ENCODE results near the gene AMPD2. TPM values are rescaled to one million over a fixed set of nuclear protein-coding genes. Genes with fewer than 3 reads are reported as not detected.
A peak's percentile ranks its signal among the peaks of the same experiment; 100 is the strongest.

AMPD2 gene
- total and polyA plus RNA-seq, 5 donors: 8.4 to 26.1 (median 22.4) TPM

DNA sequence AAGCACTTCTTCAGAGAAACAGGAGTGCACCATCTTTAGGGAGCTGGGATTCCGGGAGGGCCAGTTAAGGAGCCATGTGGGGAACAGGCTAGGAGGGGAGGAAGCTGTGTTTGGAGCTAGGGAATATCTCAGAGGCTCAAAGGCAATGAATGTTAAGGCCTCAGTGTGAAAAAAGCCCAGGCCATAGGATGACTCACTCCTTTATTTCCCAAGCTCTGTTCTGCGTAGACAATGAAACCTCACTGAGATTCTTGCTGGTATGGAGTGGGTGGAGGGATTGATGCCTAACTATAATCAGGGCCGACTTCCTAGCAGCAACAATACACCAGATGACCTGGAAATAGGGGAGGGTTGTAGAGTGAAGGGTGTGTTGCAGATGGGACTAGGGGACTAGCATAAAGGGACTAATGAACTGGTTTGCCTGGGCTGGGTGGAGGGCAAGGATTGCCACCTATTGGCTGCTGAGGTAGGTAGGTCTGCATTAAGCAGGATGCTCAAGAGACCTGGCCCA lies 2.3 kb upstream of the AMPD2 start:
- Histone ChIP-seq H3K27me3 (ENCODE audit: control insufficient read depth, insufficient read depth) (no peaks in the 10 kb centered on the region), H3K4me1 (ENCODE audit: control insufficient read depth, insufficient read depth, low read length) (peaks cover 2% of the 10 kb centered on the region), H3K9me3 (ENCODE audit: control insufficient read depth, low read length) (no peaks in the 10 kb centered on the region), H3K27ac (ENCODE audit: low read length) (peak overlapping the region; percentile 21), H3K4me3 (ENCODE audit: low read length) (no peak overlapping the region)
- intact Hi-C loops (cut with DNase I): no loop called here
- DNase-seq: peak in 1 of 3 donors; percentile 18
- peak in 1 of 2 donors; percentile 62 for ATAC-seq
- WGBS: 51% methylated on average over 3 of the region's 3 CpGs

DNA sequence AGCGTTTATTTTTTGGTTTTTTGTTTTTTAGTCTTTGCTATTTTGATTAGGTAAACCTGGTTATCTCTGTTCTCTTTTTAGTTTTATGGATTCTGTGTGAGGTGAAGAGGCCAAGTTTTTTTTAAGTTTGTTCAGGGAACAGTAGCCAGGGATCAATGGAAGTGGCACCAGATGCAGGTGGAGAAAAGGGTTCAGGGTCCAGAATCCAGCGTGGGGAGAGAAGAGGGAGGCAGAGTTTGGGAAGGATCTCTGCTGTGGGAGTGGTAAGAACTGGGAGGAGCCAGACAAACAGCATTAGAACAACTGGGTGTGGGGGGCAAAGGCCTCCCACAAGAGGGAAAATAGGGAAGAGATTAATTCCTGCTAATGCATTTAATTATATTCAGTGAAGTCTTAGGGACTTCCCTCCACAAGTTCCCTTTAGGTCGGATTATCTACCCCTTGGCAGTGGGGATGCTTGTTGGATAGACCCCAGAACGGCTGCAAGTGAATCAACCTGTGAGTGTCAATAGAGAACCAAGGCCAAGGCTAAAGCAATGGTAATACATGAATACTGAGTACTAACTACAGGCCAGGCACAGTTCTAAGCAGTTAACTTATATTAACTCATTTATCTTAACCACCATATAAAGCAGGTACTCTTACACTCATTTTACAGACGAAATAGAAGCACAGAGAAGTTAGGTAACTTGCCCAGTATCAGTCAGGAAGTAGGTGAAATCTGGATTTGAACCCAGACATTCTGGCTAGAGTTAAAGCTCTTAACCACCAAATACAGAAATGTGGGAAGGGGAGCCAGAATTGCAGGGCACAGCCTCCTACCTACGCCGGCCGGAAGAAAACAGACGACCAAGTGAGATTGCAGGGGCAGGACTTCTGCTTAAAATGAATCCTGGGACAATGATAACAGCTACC lies 719 bp upstream of the AMPD2 start:
- intact Hi-C loops (cut with DNase I): no loop called here
- Histone ChIP-seq H3K4me3 (ENCODE audit: low read length) (peak overlapping the region; percentile 76), H3K4me1 (ENCODE audit: control insufficient read depth, insufficient read depth, low read length) (peaks cover 9% of the 10 kb centered on the region), H3K27ac (ENCODE audit: low read length) (peak overlapping the region; percentile 30), H3K27me3 (ENCODE audit: control insufficient read depth, insufficient read depth) (no peaks in the 10 kb centered on the region), H3K9me3 (ENCODE audit: control insufficient read depth, low read length) (no peaks in the 10 kb centered on the region)
- 47% methylated on average over 9 of the region's 9 CpGs for WGBS
- ATAC-seq (no peak), DNase-seq (peak in 1 of 3 donors; percentile 27)

DNA sequence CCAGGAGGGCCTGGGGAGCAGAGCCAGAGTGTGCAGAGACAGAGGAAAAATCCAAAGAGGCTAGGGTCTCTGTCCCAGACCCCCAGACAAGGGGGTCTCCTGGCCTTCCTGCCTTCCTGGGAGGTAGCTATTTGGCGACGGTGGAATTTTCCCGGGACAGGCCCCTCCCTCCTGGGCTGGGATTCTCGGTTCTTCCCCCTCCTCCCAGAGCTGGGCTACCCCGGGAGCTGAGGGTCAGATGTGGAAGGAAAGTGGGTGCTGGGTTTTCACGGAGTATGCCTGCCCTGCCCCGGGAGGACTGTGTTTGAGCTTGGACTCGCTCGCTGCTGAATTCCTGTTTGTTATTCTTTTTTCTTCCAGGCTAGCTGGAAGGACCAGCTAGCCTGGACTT lies 759 bp downstream of the AMPD2 start:
- Histone ChIP-seq H3K9me3 (ENCODE audit: control insufficient read depth, low read length) (no peaks in the 10 kb centered on the region), H3K27me3 (ENCODE audit: control insufficient read depth, insufficient read depth) (no peaks in the 10 kb centered on the region), H3K27ac (ENCODE audit: low read length) (peak overlapping the region; percentile 71), H3K4me3 (ENCODE audit: low read length) (peak overlapping the region; percentile 76), H3K4me1 (ENCODE audit: control insufficient read depth, insufficient read depth, low read length) (peaks cover 9% of the 10 kb centered on the region)
- intact Hi-C loops (cut with DNase I): no loop called here
- 0% methylated on average over 9 of the region's 9 CpGs for WGBS
- ATAC-seq (peak; percentile 34 to 50), DNase-seq (peak; percentile 60 to 76 (median 69))

DNA sequence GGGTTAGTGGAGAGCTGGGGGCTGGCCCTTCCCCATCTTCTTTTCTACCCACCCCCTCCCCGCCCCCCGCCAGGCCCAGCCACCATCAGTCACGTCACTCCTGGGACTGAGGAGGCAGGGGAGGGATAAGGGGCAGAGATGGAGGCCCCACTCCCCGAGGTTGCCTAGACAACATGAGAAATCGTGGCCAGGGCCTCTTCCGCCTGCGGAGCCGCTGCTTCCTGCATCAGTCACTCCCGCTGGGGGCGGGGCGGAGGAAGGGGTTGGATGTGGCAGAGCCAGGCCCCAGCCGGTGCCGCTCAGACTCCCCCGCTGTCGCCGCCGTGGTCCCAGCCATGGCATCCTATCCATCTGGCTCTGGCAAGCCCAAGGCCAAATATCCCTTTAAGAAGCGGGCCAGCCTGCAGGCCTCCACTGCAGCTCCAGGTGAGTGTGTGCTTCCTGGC lies 1.2 kb downstream of the AMPD2 start:
- Histone ChIP-seq H3K27ac (ENCODE audit: low read length) (peak overlapping the region; percentile 71), H3K9me3 (ENCODE audit: control insufficient read depth, low read length) (no peaks in the 10 kb centered on the region), H3K27me3 (ENCODE audit: control insufficient read depth, insufficient read depth) (no peaks in the 10 kb centered on the region), H3K4me1 (ENCODE audit: control insufficient read depth, insufficient read depth, low read length) (peaks cover 9% of the 10 kb centered on the region), H3K4me3 (ENCODE audit: low read length) (peak overlapping the region; percentile 76)
- ATAC-seq: peak; percentile 84 to 86
- under 1% methylated on average over 18 of the region's 18 CpGs for WGBS
- intact Hi-C loops (cut with DNase I): no loop called here
- DNase-seq: peak; percentile 98 to 99 (median 98)

DNA sequence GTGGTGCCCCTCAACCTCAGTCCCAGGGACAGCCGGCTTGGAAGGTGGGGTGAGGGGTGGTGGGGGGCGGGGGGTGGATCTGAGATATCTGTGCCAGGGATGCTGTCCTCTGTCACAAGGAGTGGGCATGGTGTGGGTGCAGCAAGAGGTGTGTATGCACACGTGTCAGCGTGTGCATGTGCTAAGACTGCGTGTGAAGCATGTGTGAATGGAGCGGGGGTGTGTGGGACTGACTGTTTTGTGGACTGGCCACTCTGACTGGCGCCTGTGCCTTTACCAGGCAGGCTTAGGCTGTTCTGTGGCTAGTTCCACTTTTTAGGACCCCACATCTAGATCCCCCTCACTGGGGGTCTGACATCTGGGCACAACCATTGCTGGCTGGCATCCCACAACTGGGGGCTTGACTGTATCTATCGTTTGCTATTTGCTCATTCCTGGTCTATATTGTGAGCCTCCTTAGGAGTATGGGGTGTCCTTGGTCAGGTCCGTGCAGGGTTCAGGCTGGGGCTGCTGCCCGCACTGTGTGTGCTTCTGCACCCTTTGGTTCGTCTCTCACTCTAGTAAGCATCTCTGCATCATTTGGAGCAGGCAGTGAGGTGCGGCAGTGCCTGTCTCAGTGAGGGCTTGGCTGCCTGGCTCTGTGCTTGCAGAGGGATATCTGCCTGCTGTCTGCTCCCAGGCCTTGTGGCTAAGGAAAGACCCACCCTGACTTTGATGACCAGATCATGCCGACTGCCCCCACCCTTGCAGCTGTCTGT lies 1.9 kb downstream of the AMPD2 start:
- peak in 1 of 3 donors; percentile 57 for DNase-seq
- intact Hi-C loops (cut with DNase I): no loop called here
- H3K4me3 ChIP-seq (ENCODE audit: low read length): peak overlapping the region; percentile 76
- peaks cover 9% of the 10 kb centered on the region for H3K4me1 ChIP-seq (ENCODE audit: control insufficient read depth, insufficient read depth, low read length)
- no peaks in the 10 kb centered on the region for H3K9me3 ChIP-seq (ENCODE audit: control insufficient read depth, low read length)
- H3K27me3 ChIP-seq (ENCODE audit: control insufficient read depth, insufficient read depth): no peaks in the 10 kb centered on the region
- ATAC-seq: no peak
- no peak overlapping the region for H3K27ac ChIP-seq (ENCODE audit: low read length)
- WGBS: 42% methylated on average over 13 of the region's 13 CpGs

DNA sequence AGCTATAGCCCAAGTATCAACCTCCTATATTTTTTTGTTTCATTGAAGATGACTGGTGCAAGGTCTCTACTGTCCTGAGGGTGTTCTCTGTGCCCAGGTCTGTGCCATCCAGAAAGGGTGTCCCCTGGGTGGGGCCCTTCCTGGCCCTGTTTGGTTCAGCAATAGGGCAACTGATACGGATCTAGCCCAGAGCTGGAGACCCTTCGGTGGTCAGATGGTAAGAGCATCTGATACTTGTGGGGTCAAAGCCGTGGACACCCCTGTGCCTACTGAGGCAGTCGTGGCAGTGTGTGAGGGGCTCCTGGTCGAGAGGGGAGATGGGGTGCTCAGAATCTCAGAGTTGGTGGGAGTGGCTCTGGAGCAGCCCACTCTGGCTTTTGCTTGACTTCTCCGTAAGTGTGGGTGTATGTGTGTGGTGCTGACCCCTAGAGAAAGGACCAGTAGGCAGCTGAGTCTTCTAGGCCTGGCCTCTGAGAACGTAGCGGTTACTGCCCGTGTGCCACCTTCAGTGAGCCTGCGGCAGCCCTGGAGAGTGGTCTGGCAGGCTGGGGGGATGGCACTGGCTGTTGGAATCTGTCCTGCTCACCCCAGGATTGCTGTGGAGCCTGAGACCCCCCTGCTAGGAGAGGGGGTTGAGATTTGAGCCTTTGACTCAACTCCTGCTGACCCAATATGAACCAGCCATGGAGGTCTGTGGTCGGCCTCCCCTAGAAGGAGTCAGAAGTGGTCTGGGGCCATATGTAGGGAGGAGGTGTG lies 2.7 kb downstream of the AMPD2 start:
- WGBS: 83% methylated on average over 11 of the region's 11 CpGs
- intact Hi-C loops (cut with DNase I): no loop called here
- Histone ChIP-seq H3K4me3 (ENCODE audit: low read length) (no peak overlapping the region), H3K27ac (ENCODE audit: low read length) (no peak overlapping the region), H3K27me3 (ENCODE audit: control insufficient read depth, insufficient read depth) (no peaks in the 10 kb centered on the region), H3K9me3 (ENCODE audit: control insufficient read depth, low read length) (no peaks in the 10 kb centered on the region), H3K4me1 (ENCODE audit: control insufficient read depth, insufficient read depth, low read length) (peaks cover 9% of the 10 kb centered on the region)
- ATAC-seq (no peak), DNase-seq (peak in 1 of 3 donors; percentile 23)

DNA sequence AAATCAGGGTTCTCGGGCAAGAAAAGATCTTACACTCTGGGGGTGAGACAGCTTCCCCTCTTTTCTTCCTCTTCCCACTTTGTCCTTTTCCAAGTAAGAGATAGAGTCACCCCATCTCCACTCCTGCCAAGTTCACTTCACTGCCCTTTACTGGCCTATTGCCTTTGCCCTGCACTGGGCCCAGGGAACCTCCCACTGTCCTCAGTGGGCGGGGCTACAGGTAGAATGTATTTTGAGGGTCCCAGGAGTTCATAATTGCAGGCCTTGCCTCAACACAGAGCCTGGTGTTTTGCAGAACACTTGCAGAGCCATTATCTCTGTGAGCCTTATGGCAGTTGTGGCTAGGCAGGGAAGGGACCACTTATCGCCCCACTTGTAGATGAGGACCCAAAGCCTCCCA lies 3.3 kb downstream of the AMPD2 start:
- no peak overlapping the region for H3K27ac ChIP-seq (ENCODE audit: low read length)
- 92% methylated on average over 3 of the region's 3 CpGs for WGBS
- H3K4me1 ChIP-seq (ENCODE audit: control insufficient read depth, insufficient read depth, low read length): peaks cover 9% of the 10 kb centered on the region
- intact Hi-C loops (cut with DNase I): no loop called here
- ATAC-seq: no peak
- H3K27me3 ChIP-seq (ENCODE audit: control insufficient read depth, insufficient read depth): no peaks in the 10 kb centered on the region
- H3K9me3 ChIP-seq (ENCODE audit: control insufficient read depth, low read length): no peaks in the 10 kb centered on the region
- no peak overlapping the region for H3K4me3 ChIP-seq (ENCODE audit: low read length)
- peak in 1 of 3 donors; percentile 43 for DNase-seq

DNA sequence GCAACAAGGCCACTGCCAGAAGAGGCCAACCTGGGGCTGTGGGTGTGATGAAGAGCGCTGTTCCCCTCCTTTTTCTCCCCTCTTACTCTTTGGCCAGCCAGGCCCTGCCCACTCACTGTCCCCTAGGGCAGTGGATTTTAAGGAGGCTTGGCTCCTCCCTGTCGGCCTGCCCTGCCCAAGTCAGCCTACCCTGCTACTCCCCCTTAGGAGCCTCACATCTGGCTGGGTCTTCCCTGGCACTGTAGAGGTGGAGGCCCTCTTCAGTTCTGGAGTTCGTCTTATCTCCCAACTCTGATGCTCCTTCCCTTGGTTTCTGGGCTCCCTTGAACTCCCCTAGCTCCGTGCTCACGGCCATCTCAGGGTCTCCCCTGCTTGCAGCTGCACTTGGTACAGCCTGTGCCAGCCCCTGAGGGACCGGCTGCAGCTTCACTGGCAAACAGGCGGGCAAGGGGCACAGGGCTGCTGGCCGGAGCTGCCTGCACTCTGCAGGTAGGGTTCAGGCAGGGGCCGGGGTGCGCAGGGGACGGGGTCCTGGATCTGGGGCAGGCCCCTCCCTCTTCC lies 4.0 kb downstream of the AMPD2 start:
- no peak for ATAC-seq
- 63% methylated on average over 11 of the region's 11 CpGs for WGBS
- no peak overlapping the region for H3K27ac ChIP-seq (ENCODE audit: low read length)
- H3K4me3 ChIP-seq (ENCODE audit: low read length): no peak overlapping the region
- H3K9me3 ChIP-seq (ENCODE audit: control insufficient read depth, low read length): no peaks in the 10 kb centered on the region
- intact Hi-C loops (cut with DNase I): no loop called here
- peaks cover 9% of the 10 kb centered on the region for H3K4me1 ChIP-seq (ENCODE audit: control insufficient read depth, insufficient read depth, low read length)
- peak in 2 of 3 donors; percentile 55 to 67 for DNase-seq
- H3K27me3 ChIP-seq (ENCODE audit: control insufficient read depth, insufficient read depth): no peaks in the 10 kb centered on the region

DNA sequence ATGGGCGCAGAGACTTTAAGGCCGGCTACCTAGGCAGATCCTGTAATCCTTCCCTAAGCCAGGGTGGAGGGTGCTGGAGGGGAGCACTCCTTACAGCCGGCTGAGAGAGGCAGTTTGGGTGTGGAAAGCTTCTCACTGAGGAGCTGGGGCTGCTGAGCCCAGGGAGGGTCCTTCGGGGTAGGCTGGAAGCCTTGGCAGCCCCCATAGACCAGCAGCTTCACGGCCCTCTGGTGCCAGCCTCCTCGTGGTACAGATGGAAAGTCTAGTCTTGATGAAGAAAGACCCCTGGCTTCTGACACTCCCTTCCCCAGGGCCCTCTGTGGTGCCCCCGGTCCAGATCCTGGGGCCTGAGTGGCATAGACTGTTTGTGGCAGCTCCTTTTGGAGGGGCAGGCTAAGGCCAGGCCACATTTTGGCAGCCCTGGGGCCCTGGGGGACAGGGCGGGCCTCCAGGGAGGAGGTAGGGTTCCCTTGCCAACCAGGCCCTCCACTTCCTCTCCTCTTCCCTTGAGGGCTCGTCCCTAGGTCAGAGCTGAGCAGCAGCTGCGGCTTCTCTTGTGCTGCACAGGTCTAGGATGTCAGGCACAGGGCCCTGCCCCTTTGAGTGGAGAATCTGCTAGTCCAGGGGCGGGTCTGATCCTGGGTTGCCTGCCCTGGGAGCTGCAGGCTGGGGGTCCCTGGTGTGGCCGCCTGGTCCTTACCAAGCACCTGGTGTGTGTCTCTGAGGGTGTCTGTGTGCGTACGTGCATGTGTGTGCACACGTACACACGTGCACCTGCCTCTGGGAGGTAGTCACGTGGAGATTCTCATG lies 4.8 kb downstream of the AMPD2 start:
- Histone ChIP-seq H3K9me3 (ENCODE audit: control insufficient read depth, low read length) (no peaks in the 10 kb centered on the region), H3K27ac (ENCODE audit: low read length) (no peak overlapping the region), H3K27me3 (ENCODE audit: control insufficient read depth, insufficient read depth) (no peaks in the 10 kb centered on the region), H3K4me1 (ENCODE audit: control insufficient read depth, insufficient read depth, low read length) (peaks cover 6% of the 10 kb centered on the region), H3K4me3 (ENCODE audit: low read length) (no peak overlapping the region)
- no peak for ATAC-seq
- 72% methylated on average over 17 of the region's 17 CpGs for WGBS
- DNase-seq: peak in 2 of 3 donors; percentile 56 to 69
- intact Hi-C loops (cut with DNase I): no loop called here

DNA sequence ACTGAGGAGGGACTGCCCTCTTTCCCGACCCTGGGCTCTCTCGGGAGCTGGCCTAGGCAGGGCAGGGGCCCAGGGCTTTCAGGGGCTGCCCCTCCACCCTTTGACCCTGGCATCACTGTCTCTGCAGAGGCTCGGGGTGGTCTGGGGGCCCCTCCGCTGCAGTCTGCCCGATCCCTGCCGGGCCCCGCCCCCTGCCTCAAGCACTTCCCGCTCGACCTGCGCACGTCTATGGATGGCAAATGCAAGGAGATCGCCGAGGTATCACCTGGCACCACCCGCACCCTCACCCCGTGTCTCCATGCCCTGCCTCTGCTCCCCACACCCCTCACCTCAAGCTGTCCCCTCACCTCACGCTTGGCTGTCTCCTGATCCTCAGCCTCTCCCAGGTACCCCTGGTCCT lies 5.5 kb downstream of the AMPD2 start:
- Histone ChIP-seq H3K27me3 (ENCODE audit: control insufficient read depth, insufficient read depth) (no peaks in the 10 kb centered on the region), H3K4me3 (ENCODE audit: low read length) (no peak overlapping the region), H3K9me3 (ENCODE audit: control insufficient read depth, low read length) (no peaks in the 10 kb centered on the region), H3K4me1 (ENCODE audit: control insufficient read depth, insufficient read depth, low read length) (peaks cover 6% of the 10 kb centered on the region), H3K27ac (ENCODE audit: low read length) (no peak overlapping the region)
- 83% methylated on average over 16 of the region's 16 CpGs for WGBS
- intact Hi-C loops (cut with DNase I): no loop called here
- no peak for ATAC-seq
- DNase-seq: no peak

Measured in right cardiac atrium (tissue), 5 donors.